Measurements from ENCODE around the gene SQOR.

DNA sequence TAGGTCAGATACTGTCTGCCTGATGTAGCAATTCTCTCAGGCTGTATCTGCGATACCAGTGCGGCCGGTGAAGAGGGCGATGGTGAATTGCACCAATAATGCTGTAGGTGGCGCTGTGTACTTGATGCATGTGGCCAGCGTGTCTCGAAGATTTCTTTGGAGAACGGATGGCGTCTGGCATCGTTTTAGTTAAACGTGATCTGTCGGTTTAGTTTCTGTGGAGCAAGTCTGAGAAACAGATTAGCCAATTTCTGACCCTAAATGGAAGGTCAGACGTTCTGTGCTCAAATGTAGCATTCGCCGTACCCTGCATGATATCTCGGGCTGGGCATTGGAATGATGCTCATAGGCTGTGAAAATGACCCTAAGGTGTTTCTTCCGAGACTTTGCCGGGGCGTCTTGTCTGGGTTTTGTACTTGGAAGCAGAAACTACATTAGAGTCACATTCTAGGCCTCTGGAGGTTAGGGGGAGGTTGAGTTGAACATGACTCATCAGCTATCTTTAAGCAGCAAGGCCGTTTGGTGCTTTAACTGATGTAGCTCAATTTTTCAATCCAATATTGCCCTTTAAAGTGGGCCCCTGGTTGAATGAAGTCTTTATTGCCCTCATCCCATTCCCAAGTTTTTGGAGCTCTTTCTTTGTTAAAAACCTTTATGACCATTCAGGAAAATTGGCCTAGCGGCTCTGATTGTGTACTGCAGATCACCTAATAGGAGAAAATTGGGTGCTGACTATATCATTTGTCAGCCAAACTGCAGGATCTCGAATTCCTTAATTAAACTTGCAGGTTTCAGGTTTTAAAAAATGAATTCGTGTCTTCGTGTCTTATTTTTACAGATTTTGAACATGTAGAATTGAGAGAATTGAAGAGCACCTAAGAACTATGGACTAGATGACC is 80.0 kb downstream of the SQOR start:
- TF ChIP-seq, protein P1, sequence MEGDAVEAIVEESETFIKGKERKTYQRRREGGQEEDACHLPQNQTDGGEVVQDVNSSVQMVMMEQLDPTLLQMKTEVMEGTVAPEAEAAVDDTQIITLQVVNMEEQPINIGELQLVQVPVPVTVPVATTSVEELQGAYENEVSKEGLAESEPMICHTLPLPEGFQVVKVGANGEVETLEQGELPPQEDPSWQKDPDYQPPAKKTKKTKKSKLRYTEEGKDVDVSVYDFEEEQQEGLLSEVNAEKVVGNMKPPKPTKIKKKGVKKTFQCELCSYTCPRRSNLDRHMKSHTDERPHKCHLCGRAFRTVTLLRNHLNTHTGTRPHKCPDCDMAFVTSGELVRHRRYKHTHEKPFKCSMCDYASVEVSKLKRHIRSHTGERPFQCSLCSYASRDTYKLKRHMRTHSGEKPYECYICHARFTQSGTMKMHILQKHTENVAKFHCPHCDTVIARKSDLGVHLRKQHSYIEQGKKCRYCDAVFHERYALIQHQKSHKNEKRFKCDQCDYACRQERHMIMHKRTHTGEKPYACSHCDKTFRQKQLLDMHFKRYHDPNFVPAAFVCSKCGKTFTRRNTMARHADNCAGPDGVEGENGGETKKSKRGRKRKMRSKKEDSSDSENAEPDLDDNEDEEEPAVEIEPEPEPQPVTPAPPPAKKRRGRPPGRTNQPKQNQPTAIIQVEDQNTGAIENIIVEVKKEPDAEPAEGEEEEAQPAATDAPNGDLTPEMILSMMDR (conservative IDR thresholded peaks at IDR 0.05), result peak; percentile 81
- no peak for TF ChIP-seq EZH2 (IDR thresholded peaks at IDR 0.05; ENCODE audit: low read depth)

Measured in PC-9 (cell line).